A673 (cell line): Measurements from ENCODE around the gene UNK.

ENCODE experiments used
- EZH2 ChIP-seq: fragments of 200-600 bp; sonication (generic); IDR thresholded peaks from 2 replicates; pipeline ENCODE4 v1.6.1; 2017; ENCODE audit warnings: borderline replicate concordance, low read depth, mild to moderate bottlenecking, mixed read lengths, antibody characterized with exemption, low read length; ENCODE audit not compliant: poor library complexity, severe bottlenecking
- TF ChIP-seq, protein P1 (sequence below): fragments of 300-800, 200-600 bp; sonication (generic); conservative IDR thresholded peaks from 2 replicates; pipeline ENCODE4 v1.5.1; 2017; ENCODE audit warnings: low read depth, mild to moderate bottlenecking, antibody characterized with exemption, low read length, moderate library complexity, mixed read lengths

- TF ChIP-seq, protein P1, sequence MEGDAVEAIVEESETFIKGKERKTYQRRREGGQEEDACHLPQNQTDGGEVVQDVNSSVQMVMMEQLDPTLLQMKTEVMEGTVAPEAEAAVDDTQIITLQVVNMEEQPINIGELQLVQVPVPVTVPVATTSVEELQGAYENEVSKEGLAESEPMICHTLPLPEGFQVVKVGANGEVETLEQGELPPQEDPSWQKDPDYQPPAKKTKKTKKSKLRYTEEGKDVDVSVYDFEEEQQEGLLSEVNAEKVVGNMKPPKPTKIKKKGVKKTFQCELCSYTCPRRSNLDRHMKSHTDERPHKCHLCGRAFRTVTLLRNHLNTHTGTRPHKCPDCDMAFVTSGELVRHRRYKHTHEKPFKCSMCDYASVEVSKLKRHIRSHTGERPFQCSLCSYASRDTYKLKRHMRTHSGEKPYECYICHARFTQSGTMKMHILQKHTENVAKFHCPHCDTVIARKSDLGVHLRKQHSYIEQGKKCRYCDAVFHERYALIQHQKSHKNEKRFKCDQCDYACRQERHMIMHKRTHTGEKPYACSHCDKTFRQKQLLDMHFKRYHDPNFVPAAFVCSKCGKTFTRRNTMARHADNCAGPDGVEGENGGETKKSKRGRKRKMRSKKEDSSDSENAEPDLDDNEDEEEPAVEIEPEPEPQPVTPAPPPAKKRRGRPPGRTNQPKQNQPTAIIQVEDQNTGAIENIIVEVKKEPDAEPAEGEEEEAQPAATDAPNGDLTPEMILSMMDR = peak; percentile 89
- no peak for TF ChIP-seq EZH2
Measured at GRCh38 chr17:75827308-75828075, 42.9 kb downstream of the UNK start.
